Fibroblast of skin of left biceps (primary cell): ENCODE measurements around the gene SLC26A2.

ENCODE experiments used
- DNase-seq, 2 experiments: peaks; one replicate each; pipeline ENCODE4 v3.0.0-alpha.2; 2013; ENCODE audit warnings: low read depth in 2 of 2

SLC26A2 gene

GRCh38 chr5:149961957-149962409 lies 1.4 kb downstream of the SLC26A2 start:
- DNase-seq: no peak

DNA sequence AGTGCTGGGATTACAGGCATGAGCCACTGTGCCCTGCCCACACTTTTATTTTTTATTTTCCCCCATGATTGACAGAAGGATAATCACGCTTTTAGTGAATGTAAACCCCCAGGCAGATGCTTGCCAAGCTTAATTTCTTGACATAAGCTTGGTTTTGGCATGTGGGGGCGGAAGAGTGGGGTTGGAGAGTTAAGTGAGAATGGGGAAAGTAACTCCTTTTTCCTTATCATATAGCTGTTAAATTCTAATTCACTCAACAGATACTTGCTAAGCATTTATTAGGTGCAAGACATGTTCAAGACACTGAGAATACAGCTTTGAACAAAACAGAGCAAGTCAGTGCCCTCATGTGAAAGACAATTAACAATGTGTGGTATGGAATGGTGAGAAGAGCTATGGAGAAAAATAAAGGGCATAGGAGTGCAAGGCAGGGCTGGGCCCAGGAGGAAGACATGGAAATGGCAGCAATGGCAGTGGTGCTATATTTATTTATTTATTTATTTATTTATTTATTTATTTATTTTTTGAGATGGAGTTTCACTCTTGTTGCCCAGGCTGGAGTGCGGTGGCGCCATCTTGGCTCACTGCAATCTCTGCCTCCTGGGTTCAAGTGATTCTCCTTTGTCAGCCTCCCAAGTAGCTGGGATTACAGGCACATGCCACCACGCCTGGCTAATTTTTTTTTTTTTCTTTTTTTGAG lies 2.2 kb downstream of the SLC26A2 start:
- DNase-seq: no peak

- no peak for DNase-seq
Observed at GRCh38 chr5:149963729-149964128, 3.2 kb downstream of the SLC26A2 start.

DNA sequence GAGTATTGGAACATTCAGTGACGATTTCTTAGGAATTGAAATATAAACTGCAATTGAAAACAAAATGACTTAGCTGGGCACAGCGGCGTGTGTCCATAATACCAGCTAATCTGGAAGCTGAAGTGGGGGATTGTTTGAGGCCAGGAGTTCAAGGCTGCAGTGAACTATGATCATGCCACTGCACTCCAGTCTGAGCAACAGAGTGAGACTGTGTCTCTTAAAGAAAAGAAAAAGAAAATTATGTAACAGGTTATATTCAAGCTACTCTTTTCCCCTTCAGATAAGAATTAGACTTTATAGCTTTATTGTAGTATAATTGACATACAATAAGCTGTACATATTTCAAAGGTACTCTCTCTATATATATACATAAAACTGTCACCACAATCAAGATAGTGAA lies 6.4 kb downstream of the SLC26A2 start:
- DNase-seq: no peak

DNA sequence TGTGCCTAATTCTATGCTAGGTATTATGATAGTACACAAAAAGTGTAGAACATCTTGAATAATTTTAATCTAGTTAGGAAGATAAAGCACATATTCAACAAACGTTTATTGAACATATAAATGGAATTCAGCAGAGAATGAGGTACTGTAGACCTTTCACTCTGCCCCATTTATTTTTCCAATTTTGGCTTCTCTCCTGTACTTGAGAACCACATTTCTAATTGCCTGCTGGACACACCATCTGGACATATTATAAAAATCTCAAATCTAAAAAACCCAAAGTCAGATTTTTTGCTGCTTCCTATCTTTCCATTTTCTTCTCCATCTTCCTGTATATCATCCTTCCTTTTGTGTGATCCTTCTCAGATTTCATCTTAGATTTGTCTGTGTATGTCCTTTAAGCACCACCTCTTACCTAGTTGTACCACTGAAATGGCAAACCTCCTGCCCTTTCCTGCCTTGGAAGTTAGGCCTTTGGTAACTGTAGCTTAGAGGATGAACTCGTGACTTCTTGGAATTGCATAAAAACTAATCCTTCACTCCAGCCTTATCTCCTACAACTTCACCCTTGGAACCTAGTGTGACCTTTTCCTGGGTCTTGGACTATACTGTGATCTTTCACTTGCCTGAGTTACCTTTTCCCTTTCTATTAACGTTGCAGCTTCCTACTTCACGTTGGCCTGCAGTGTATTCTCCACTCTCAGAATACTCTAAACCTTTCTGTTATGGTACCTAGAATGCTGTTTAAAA lies 8.8 kb downstream of the SLC26A2 start:
- DNase-seq: no peak

GRCh38 chr5:149975409-149975808 lies 14.9 kb downstream of the SLC26A2 start:
- DNase-seq: no peak

- no peak for DNase-seq
Observed at GRCh38 chr5:149979896-149980295, 19.3 kb downstream of the SLC26A2 start.

GRCh38 chr5:149981206-149981605 lies 20.6 kb downstream of the SLC26A2 start:
- no peak for DNase-seq

DNA sequence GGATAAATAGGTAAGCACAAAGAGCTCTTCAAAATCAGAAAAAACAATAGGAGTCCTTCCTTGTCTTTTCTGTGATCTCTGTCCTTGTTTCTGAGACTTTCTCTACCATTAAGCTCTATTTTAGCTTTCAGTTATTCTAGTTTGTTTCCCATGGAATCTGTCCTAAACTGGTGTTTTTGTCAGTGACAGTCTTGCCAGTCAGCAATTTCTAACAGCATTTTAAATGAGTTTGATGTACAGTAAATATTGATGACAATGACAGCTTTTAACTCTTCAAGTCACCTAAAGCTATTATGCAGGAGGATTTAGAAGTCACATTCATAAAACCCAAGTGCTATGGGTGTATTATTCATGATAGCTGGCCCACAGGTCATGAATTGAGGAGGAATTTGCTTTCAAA lies 21.9 kb downstream of the SLC26A2 start:
- DNase-seq: no peak

- DNase-seq: no peak
Observed at GRCh38 chr5:149988126-149988525, 27.6 kb downstream of the SLC26A2 start.

DNA sequence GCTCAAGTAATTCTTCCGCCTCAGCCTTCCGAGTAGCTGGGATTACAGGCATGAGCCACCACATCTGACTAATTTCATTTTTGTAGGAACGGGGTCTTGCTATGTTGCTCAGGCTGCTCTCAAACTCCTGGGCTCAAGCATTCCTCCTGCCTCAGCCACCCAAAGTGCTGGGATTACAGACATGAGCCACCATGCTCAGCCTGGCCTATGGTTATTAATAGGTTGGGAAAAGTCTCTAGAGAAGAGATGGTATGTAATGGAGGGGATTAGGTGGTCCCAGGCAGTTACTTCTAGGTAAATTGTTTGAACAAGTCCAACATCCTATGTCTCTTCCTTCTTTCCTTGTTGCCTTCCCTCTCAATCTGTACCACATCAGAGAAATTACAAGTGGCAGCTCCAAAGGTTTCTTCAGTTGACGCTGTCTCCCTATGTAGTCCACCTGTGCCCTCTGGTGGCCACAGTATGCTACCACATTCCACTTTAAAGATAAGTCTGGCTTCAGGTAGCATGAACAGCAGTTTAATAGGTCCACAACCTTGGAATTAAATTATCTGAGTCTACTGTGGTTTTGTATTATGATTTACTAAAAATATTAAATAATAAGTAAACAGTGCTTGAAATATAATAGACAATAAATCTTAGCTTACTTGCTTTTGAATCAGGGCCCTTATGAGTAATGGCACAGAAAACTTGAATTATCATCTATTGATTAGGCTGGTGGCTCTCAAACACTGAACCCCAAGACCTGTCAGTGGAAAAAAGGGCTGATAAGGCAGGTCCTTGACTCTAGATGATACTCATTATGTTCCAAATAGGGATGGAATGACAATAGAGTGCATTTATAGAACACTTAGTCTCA lies 30.2 kb downstream of the SLC26A2 start:
- peak; percentile 18 to 24 for DNase-seq

DNA sequence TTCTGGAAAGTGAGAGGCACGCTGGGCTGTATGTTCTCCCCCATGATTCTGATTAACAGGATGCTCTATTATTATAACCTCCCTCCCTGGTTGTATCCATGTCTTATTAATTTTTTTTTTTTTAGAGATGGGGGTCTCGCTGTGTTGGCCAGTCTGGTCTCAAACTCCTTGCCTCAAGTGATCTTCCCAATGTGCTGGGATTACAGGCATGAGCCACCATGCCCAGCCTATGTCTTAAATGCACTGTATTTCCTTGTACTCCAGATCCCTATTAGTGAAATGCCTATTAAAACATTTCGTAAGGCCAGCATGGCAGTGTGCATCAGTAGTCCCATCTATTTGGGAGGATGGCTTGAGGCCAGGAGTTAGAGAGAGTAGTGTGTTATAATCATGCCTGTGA lies 32.9 kb downstream of the SLC26A2 start:
- no peak for DNase-seq

DNA sequence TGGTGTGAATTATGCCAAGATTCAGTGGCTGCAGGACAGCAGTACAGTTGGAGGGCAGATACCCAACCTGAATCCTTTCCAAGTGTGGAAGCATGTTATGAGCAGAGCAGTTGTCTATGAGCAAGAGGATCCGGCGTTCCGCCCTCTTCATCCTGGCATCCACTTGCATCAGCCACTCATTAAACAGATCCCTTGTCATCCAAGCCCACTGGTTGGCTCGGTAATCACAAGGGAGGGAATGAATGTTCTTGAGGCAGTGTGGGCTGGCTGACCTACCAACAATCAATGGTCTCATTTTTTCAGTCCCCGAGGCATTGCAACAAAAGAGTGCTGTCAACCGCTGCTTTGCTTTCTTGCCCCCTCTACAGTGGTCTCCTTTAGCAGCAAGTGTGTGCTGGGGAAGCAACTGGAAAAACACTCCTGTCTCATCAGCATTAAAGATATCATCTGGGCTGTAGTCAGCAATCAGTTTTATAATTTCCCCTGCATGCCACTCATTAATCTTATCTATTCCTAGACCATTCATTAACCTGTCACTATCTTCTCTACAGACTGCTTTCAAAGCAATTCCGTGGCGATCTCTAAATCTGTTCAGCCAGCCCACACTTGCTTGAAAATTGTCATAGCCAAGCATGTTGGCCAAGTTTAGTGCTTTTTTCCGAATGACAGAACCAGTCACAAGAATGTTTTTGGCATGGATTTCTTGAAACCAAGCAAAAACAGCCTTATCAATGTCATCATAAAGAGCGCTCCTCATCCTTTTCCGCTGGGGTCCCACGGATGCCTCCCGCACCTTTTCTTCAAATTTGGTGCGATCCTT lies 35.0 kb downstream of the SLC26A2 start:
- no peak for DNase-seq

GRCh38 chr5:149996205-149996890 lies 35.8 kb downstream of the SLC26A2 start:
- DNase-seq: no peak

DNA sequence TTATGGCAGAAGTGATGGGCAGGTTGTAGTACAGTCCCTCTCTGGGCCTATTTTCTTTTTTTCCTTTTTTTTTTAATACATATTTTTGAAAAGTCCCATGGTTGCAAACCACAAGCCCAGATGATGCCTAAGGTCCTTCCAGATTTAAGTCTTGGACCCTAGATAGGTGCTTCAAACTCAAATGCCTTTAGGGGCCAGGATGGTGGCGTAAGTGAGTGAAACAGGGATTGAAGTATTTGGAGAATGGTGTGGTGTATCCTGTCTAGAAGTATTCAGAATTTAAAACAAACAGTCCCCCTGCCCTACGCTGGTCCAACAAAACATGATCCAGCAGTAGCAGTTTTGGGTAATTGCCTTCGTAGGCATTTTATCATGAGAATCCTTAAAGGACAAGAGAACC lies 37.7 kb downstream of the SLC26A2 start:
- DNase-seq: no peak

DNA sequence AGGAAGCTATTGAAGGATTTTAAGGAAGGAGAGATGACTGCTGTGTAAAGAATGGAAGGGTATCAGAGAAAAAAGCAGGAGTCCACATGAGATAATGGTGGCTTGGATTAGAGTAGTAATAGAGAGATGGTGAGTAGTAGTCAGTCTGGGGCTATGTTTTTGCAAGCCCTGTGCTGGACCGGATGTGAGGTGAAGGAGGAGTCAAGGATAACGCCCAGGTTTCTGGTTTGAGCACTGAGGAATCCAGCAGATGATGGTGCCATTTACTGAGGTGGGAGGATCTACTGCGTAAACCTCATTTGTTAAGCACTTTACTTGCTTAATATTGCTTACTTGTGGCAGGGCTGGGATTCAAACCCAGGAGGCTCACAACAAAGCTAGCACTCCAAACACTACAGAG lies 38.8 kb downstream of the SLC26A2 start:
- DNase-seq: no peak

DNA sequence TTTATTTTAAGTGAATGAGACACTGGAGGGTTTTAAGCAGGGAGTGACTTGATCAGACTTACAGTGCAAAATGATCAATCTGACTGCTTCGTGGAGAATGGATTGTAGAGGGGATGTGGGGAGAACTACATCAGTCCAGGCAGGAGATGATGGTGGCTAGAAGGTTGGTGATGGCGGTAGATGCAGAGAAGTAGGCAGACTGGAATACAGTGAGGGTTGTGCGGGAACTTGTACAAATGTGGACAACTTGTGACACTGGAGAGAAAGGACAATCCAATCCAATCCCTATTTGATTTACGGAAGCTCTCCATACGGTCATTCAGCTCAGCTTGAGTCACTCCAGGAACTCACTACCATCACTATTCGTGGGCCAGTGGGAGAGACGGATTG lies 39.3 kb downstream of the SLC26A2 start:
- no peak for DNase-seq

- DNase-seq: peak; percentile 73 to 78
Observed at GRCh38 chr5:150000256-150000989, 39.9 kb downstream of the SLC26A2 start, which contains the start of the genes HMGXB3 and TIGD6. Gene HMGXB3, plus strand, starts transcription at chr5:150000739. Its CDS starts 4,114 bp downstream, at chr5:150004853. Gene TIGD6, minus strand, starts transcription at chr5:150000654. Its CDS starts 4,306 bp downstream, at chr5:149996348.

DNA sequence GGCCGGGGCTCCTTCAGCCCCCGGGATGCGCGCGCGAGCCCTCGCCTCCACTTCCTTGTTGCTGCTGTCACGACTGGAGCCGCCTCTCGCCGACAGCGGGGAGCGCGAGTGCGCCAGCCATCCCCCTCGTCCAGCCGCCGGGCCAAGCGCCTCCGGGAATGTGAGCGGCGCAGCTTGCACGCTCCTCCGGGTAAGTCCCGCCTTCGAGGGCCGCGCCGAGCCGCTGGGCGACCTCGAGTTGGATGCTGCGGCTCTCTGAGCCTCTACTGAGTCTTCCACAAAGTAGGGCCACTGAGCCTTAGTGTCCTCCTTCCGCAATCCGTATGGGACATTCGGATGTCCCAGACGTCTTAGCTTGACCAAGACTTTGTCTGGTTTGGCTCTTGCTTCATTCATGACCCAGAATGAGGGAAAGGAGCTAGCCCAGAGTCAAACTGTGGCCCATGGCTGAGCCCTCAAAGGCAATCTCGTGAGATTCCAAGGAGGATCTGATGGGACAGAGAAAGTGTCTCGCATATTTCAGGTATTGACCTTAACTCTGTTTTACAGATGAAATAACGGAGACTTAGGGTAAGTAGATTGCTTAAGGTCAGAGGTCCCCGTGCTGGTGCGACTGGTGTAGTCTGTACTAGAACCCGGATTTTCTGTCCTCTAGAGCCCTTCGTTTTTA lies 40.6 kb downstream of the SLC26A2 start:
- DNase-seq: no peak
